D341Med (cell line): ENCODE data around the gene RRM2.
A peak's percentile ranks its signal among the peaks of the same experiment; 100 is the strongest.

Experiments
- DNase-seq: peaks from one replicate; pipeline ENCODE4 v3.0.0; 2012; ENCODE audit warnings: low spot score

The RRM2 gene

DNA sequence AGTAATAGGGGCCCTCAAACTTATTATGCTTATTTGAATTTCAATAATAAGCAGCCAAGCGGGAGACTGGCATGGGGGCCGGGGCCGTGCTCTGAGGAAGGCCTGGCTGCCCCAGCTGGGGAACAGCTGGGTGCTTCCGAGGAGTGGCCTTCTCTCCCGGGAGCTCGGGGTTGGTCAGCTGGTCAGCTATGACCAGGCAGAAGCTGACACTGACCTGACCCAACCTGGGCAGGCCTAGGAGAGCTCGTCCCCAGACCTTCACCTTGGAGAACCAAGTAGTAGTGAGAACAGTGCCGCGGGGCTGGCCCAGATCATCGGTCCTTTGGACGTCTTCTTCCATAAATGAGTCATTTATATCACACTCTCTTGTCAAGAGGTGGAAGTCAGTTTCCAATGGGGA, 36.1 kb downstream of the RRM2 start:
- DNase-seq = no peak

DNA sequence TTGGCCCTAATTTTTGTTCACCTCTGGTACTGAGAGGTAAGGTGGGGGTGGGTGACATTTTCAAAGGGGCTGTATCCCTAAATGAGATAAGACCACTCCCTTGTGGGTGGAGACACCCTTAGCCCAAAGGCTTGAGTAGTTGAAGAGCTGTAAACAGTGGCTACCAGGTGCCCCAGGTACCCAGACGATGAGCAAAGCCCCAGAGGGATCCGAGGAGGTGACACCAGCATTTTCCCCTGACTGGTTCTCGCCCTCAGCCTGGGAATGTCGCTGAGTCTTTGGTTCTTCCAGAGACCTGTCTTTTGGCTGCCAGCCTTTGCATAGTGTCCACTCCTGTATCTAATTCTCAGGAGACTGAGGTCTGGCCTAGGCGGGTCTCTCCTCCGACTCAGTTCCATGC, 36.5 kb downstream of the RRM2 start:
- no peak for DNase-seq

DNA sequence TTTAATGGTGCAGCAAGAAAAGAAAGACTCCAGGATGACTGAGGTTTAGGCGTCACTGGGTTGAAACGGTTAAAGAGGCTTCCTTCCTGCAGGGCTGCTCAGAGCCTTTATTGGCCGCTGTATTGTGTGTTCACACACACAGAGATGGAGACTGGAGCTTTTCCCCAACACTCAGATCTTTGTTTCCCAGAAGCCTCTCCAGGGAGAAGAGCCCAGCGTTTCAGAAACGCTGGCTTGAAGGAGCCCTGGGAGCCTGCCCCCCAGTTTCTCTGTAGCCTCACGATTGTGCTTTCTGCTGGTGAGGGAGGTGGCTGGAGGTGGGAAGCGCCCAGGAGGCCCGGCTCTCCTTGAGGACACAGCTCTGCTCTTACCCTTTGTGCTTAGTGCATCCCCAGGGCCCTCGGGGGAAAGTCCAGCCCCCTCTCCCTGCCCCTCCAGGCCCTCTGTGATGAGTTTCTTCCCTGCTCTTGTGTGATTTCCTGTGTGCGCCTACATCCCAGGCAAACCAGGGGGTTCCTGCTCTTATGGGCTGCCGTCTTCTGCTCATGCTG, 37.1 kb downstream of the RRM2 start:
- DNase-seq = no peak

DNA sequence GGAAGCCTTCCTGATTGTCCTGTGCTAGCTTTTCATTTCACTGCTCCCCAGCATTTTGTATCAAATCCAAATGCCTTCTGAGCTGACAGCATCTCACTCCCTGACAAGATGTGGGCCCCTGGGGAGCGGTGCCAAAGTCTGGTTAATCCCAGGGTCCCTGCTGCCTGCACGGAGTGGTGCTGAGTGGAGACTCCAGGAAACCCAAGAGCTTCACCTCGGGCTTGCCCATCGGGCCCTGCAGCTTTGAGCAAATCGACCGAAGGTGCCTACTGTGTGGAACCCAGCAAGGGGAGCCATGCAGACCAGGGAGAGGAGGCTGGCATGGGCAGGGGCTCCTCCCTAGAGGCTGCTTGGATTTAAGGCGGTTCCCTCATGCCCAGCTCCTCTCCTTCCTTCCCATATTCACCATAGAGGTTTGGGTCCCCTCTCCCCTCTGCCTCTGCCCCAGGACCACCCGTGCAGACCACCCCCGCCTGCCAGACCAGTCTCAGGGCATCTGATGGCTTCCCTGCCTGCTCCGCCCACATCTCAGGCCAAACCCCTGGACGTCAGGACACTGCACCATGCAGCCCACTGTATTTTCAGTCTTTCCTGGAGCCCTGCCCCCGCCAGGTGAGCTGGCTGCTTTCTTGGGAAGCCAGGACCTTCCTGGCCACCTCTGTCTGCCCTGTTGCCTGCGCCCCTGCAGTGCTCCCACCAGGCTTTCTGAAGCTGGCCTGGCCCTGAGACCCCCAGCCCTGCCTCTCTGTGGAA, 37.8 kb downstream of the RRM2 start:
- DNase-seq = peak; percentile 69

DNA sequence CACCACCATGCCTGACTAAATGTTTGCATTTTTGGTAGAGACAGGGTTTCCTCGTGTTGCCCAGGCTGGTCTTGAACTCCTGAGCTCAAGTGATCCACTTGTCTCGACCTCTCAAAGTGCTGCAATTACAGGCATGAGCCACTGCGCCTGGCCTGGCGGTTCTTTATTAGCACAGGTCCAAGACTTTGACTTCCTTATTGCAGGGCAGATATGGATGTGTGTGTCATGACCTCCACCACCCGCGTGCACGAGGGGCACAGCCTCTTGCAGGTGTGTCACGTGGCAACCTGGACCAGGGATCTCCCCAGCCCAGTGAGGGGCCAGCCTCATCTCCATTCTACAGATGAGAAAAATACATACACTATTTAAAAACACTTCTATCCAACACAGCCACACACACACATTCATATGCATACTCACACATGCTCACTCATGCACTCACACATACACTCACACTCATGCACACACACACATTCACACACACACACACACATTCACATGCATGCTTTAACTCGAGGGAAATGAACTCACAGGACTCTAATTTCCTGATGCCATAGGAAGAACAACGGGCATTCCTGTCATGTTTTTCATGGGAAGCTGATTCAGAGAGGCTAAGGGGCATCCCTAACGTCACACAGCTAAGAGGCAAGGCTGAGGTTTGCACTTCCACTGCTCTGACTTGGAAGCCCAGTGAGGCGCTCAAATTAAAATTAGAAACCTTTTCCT, 38.8 kb downstream of the RRM2 start:
- no peak for DNase-seq

DNA sequence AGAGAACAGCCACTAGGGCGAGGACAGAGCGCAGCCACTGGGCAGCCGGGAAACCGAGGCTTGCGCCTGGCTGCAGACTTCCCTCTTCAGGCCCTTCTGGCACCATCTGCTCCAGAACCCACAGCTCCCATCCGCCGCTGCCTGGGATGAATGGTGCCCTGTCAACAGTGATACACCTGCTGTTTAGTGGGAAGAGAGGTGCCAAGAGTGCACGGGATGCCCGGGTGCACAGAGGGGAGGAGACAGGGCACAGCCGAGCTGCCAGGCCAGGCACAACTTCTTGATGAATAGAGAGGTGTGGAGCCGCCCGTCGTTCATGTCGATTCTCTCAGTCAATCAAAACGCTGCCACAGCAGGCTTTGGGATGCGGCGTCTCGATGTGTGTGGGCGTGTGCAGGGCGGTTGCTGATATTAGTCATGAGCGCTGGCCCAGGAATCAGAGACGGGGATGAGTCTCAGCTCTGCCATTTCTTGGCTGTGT, 39.5 kb downstream of the RRM2 start:
- no peak for DNase-seq

DNA sequence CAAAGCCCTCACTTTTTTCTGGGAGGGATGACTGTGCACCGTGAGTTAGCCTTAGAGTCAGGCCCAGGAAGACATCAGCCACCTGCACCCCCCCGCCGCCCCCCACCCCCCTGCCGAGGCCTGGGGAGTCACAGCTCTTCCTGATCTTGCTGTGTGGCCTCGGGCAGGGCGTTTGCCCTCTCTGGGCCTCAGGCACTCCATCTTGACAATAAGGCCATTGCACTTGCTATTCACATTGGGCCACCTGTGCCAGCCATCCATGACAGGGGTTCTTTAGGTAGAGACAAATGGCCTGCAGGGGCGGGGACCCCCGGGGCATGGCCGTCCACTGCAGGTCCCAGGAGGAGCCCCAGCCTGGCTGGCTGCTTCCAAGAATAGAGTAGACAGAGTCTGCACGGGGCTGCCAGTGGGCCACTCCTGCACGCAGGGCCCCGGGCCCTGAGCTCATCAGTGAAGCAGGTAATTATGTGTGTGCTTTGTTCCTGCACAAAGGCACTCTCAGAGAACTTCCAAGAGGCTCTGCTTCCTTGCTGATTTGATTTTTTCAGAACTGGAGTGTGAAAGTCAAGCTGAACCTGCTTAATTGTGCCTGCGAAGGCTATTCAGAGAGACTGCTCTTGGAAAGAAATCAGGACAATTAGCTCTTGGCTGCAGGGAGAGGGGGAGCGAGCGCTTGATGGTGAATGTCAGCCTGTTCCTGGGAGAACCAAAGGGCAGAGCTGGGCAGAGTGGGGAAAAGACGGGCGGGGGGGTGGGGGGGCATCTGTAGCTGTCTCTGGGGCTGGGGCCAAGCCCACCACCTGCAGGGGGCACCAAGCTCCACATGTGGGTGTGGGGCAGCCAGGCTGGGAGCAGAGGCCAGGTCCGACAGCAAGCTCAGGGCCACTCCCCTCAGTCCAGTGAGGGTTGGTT, 40.3 kb downstream of the RRM2 start:
- peak; percentile 61 for DNase-seq

DNA sequence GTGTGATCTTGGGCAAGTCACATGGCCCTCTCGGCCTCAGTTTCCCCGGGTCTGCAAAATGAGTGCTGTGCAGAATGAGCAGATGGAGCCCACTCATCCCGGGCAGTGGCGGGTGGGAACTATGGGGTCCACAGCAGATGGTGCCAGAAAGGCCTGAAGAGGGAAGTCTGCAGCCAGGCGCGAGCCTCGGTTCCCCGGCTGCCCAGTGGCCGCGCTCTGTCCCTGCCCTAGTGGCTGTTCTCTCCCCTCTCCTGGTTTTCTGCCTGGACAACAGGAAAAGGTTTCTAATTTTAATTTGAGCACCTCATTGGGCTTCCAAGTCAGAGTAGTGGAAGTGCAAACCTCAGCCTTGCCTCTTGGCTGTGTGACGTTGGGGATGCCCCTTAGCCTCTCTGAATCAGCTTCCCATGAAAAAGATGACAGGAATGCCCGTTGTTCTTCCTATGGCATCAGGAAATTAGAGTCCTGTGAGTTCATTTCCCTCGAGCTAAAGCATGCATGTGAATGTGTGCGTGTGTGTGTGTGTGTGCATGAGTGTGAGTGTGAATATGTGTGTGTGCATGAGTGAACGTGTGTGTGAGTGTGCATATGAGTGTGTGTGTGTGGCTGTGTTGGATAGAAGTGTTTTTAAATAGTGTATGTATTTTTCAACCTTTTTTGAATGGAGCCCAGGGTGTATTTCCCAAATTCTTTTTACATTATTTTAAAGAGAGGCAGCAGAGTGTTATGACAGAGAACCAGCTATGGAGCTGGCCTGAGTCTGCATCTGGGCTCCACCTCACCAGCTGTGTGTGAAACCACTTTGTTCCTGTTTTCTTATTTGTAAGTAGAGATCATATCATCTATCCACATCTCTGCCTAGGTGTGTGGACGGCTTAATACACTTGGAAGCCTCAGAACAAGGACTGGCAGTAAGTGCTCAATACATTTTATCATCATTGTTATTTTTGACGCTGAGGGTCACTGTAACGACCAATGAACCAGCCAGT, 41.3 kb downstream of the RRM2 start:
- no peak for DNase-seq

DNA sequence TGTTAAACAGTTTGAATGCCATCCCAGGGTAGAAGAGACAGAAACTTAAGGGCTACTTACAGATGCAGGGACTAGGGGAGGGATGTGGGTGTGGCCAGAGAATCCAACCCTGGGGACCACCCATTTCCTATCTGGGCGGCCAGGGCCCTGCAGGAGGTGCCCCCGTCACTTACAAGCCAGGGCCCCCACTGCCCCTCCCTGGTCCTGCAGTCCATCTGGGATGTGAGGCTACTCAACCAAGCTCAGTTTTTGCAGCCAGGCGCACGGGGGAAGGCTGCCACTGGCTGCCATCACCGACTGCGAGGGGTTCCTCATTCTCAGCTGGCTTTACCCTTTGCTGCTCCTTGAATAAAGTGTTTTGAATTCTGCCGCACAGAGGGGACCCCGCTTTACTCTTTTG, 42.1 kb downstream of the RRM2 start:
- DNase-seq = no peak

DNA sequence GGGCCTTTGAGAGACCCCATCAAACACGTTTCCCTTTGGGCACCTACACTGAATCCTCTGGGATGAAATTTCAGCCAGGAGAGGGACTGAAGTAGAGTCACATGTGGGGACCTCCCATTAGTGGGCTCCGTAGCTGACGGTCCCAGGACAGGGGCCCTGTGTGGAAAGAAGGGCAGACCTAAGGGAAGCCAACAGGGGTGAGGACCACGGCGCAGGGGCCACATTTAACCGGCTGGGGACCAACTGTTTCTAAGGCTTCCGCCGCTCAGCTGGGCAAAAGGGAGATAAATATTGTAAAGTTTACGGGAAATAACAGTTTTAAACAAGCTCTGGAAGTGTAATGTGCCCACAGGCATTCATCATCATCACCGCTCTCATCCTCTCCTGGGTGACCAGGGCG, 42.7 kb downstream of the RRM2 start:
- DNase-seq = peak; percentile 12

DNA sequence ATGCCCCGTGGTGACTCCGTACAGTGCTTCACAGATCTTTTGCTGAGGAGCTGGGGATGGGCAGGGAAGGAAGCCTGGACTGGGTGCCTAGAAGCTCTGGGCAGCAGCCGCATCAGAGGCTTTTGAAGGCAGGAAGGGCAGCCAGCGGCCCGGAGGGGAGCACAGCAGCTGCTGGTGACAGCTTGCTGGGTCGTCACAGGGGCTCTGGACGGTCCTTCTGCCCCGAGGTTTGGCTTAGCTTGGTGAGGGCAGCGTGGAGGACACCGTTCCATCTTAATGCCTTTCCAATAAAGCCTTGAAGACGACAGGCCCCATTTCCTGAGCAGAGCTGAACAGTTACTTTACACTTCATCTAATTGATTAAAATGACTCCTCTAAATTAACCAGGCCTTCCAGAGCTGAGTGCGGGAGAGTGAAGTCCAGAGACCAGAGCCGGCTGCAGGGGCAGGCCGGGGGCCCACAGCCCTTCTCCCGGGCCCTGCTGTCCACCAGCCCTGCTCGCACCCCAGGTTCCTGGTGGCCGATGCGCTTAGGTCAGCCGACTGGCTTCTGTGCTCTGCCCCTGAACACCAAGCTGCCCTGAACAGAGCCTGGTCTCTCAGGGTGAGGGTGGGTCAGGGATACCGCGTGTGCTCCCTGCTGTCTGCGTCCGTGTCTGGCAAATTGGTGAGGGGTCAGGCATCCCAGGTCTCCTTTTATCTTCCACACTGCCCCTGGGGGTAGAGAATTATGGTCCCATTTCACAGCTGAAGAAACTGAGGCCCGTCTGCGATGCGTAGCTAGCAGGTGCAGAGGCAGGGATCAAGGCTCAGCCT, 43.5 kb downstream of the RRM2 start:
- DNase-seq = peak; percentile 16

DNA sequence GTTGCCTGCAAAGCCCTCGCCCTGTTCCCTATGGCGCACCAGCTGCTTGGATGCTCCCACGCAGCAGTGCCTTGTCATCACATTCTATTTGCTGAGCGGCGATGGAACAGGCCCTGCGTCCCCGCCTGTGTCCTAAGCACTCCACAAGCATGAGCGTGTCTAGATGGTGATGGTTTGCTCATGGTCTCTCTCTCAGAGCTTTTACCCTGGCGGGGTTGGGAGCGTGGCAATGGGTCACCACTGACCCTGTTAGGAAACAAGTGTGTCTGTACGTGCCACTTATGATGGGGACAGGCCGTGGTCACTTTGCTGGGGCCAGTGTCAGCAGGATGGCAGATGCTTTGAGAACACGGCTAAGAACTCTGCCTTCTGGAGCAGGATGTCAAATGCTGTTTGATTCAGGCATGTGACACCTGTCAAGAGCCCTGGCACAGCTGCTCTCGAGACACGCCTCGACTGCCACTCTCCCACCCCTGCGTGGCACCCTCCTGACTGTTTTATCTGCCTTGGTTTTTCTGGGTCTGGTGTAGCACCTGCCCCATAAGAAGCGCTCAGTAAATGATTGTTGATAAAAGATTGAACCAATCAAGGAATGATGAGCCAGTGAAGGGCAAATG, 44.2 kb downstream of the RRM2 start:
- peak; percentile 9 for DNase-seq

DNA sequence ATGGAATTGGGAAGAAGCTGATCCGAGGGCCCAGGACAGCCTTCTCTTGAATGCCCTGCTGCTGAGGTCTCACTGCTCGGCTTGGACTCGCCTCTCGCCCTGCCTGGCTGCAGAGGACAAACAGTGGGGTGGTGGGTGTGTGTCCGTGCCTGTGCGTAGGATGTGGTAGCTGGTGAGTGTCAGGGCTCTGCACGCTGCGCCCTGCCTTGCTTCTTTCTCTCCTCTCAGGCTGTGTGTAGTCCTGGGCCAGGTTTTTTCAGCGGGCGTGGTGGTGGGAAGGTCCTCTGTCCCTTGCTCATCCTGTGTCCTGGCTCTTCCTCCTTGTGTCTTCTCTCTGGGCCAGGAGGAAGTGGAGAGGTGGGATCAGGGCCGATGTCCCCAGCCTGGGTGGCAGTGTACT, 44.8 kb downstream of the RRM2 start:
- peak; percentile 15 for DNase-seq

DNA sequence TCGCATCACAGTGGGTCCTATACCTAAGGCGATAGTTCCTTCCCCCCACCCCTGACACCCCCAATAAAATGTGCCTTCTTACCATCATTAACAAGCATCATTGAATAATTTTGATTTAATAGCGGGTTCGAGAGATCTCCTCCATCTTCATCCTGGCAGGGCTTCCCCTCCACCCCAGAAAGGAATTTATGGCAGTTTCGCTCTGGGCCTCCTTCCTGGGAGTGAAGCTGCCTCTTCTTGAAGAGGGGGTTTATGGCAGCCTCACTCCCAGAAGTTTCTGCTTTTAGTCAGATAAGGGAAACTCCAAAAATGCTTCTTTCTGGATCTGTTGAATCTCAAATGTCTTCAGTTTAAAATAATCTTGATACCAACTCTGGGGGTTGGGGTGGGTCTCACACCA, 45.7 kb downstream of the RRM2 start:
- DNase-seq = no peak

DNA sequence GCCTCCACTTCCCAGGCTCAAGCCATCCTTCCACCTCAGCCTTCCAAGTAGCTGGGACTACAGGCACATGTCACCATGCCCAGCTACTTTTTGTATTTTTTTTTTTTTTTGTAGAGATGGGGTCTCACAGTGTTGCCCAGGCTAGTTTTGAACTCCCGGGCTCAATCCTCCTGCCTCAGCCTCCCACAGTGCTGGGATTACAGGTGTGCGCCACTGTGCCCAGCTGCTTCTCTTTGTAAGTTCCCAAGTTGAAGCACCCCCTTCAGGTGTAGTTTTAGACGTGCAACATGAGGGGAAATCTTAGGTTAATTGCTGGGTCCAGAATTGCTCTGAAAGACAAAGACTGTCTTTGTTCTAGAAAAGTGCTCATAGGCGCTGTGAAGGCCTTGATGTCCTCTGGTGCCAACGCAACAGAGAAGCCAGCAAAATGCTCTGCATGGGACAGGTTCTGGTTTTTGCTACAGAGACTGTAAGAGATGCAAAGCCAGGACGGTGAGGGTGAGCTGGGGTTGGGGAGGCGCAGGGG, 46.6 kb downstream of the RRM2 start:
- DNase-seq = no peak

DNA sequence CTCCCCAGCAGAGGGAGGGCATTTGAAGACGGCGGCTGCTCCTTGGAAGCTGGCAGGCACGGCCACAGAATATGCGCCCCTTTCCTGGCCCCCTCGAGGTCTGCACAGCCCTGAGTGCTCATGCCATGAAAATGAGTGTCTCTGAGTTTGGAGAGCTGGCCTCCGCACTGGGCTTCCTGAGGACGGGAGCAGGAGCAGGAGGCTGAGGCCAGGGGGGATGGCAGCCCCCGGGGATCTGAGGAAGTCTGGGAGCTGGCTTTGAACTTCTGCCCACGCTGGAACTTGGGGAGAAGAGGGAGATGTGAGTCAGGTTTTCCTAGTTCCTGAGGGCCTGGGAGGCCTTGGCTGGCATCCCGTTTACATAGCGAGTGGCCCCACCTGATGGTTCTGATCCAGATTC, 47.0 kb downstream of the RRM2 start:
- peak; percentile 24 for DNase-seq

DNA sequence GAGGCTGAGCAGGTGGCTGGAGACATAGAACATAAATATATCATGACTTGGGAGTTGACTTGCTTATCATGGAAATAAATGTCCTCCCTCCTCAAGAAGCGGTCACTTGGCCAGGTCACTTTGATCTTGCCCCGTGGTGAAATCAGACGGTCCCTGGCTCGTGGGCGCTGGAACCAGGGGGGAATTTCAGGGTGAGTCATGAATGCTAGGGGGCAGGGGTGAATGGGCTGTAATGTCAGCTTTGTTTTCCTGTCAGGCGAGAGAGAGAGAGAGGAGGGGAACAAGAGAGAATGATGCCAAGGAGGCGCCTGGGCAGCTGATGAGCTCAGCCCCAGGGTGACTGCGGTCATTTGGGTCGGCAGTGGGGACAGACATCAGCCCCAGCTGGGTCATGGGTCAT, 47.7 kb downstream of the RRM2 start:
- no peak for DNase-seq

DNA sequence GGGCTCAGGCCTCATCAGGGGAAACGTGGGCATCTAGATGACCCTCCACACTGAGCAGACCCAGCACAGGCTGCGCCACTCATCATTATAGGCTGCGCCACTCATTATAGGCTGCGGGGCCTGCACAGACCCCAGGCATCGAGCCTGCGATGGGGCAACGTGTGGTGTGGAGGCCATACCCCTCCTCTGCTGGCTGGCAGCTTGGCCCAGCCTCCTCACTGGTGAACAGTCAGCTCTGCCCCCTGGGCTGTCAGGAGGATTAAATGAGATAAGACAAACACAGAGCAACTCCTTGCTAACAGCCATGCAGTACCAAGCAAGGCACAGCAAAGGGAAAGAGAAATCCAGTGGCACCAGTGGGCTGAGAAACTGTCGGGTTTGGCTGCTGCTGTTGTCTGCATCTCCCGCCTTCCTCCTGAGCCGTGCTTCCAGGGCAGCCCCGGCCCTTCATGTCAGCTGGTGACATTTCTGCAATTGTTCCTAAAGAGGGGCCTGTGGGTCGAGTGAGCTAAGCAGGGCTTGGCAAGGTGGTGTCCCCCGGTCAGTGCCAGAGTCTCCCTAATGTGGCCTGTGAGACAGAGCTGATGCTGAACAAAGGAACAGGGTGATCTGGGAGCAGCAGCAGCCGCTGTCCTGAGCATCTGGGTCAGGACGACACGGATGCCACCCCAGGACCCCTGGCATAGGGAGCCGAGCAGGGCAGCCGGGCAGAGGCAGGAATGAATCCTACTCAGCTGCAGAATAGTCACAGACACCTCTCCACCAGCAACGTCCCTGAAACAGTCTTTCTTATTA, 48.7 kb downstream of the RRM2 start:
- DNase-seq = peak; percentile 36
